IgD-negative memory B cell (primary cell): ENCODE data around the gene XPOT. TPM values are rescaled to one million over a fixed set of nuclear protein-coding genes. Genes with fewer than 3 reads are reported as not detected.
A peak's percentile ranks its signal among the peaks of the same experiment; 100 is the strongest.
"Not testable (repeated sequence)": the region's sequence is repeated elsewhere in the genome, so short reads cannot be mapped to it uniquely, and the experiment has no call there.

Experiments used
- H3K27ac Mint-ChIP-seq, 3 donors: one replicate each; pipeline ENCODE4 v1.8.0; 2020 to 2022; ENCODE audit warnings: mild to moderate bottlenecking in 3 of 3, mixed read lengths in 3 of 3, moderate library complexity in 1 of 3
- H3K27me3 Mint-ChIP-seq: one replicate; pipeline ENCODE4 v1.8.0; 2021; ENCODE audit warnings: mixed read lengths
- H3K36me3 Mint-ChIP-seq: one replicate; pipeline ENCODE4 v1.8.0; 2020; ENCODE audit warnings: mild to moderate bottlenecking, mixed read lengths
- H3K4me1 Mint-ChIP-seq, 3 donors: one replicate each; pipeline ENCODE4 v1.8.0; 2020 to 2022; ENCODE audit warnings: mixed read lengths in 3 of 3, mild to moderate bottlenecking in 1 of 3
- H3K4me3 Mint-ChIP-seq, 4 donors: one replicate each; pipeline ENCODE4 v1.8.0; 2020 to 2022; ENCODE audit warnings: mild to moderate bottlenecking in 4 of 4, mixed read lengths in 4 of 4, moderate library complexity in 3 of 4
- H3K9me3 Mint-ChIP-seq, 3 donors: one replicate each; pipeline ENCODE4 v1.8.0; 2020 to 2021; ENCODE audit warnings: mixed read lengths in 3 of 3, mild to moderate bottlenecking in 1 of 3
- polyA plus RNA-seq: library from polyadenylated mRNA; unstranded; fragments of 300-500 nt; fragmentation: Illumina TruSeq; gene quantifications from one replicate; pipeline ENCODE4 v1.2.3, GENCODE V29; 2021

The XPOT gene
- polyA plus RNA-seq, result 21.3 TPM

GRCh38 chr12:64403707-64404469, at the start of gene XPOT:
Gene XPOT, plus strand, starts transcription at chr12:64404392. Its CDS starts 5,644 bp downstream, at chr12:64410036.
- H3K9me3 Mint-ChIP-seq, result no peaks in the 10 kb centered on the region
- H3K36me3 Mint-ChIP-seq, result no peaks in the 10 kb centered on the region
- peak within 1 kb of the TSS; percentile 96 to 100 (median 98) for H3K4me3 Mint-ChIP-seq
- H3K4me1 Mint-ChIP-seq, result peaks cover 8 to 12% (median 9%) of the 10 kb centered on the region in 3 donors
- peak within 1 kb of the TSS; percentile 78 to 94 (median 93) for H3K27ac Mint-ChIP-seq
- H3K27me3 Mint-ChIP-seq, result no peaks in the 10 kb centered on the region

GRCh38 chr12:64356209-64356608, 48.0 kb upstream of the XPOT start:
- H3K9me3 Mint-ChIP-seq, H3K4me3 Mint-ChIP-seq, H3K27me3 Mint-ChIP-seq, H3K4me1 Mint-ChIP-seq, H3K27ac Mint-ChIP-seq, H3K36me3 Mint-ChIP-seq: not testable (repeated sequence)

- H3K27me3 Mint-ChIP-seq, H3K4me1 Mint-ChIP-seq, H3K36me3 Mint-ChIP-seq, H3K9me3 Mint-ChIP-seq, H3K4me3 Mint-ChIP-seq, H3K27ac Mint-ChIP-seq: not testable (repeated sequence)
Measured at GRCh38 chr12:64361173-64361572, 43.0 kb upstream of the XPOT start.

GRCh38 chr12:64362721-64363305, 41.4 kb upstream of the XPOT start:
- H3K27ac Mint-ChIP-seq, result no peak overlapping the region
- H3K4me1 Mint-ChIP-seq, result no peaks in the 10 kb centered on the region

GRCh38 chr12:64383675-64384074, 20.5 kb upstream of the XPOT start:
- no peak overlapping the region for H3K27ac Mint-ChIP-seq
- H3K27me3 Mint-ChIP-seq, result peaks cover 2% of the 10 kb centered on the region
- H3K9me3 Mint-ChIP-seq, result peaks cover 1 to 13% (median 13%) of the 10 kb centered on the region in 3 donors
- no peak overlapping the region for H3K4me3 Mint-ChIP-seq
- H3K4me1 Mint-ChIP-seq, result no peaks in the 10 kb centered on the region
- no peaks in the 10 kb centered on the region for H3K36me3 Mint-ChIP-seq

More at GRCh38 chr12:64362721-64363305, 41.4 kb upstream of the XPOT start:
- Mint-ChIP-seq H3K4me3 (no peak overlapping the region), H3K9me3 (no peaks in the 10 kb centered on the region), H3K27me3 (peaks cover 1% of the 10 kb centered on the region), H3K36me3 (no peaks in the 10 kb centered on the region)

GRCh38 chr12:64385019-64385418, 19.2 kb upstream of the XPOT start:
- H3K4me3 Mint-ChIP-seq, result no peak overlapping the region
- no peaks in the 10 kb centered on the region for H3K36me3 Mint-ChIP-seq
- H3K27ac Mint-ChIP-seq, result peak overlapping the region in 1 of 3 donors; percentile 59
- H3K27me3 Mint-ChIP-seq, result peaks cover 11% of the 10 kb centered on the region
- no peaks in the 10 kb centered on the region for H3K4me1 Mint-ChIP-seq
- H3K9me3 Mint-ChIP-seq, result peaks cover 1 to 13% (median 11%) of the 10 kb centered on the region in 3 donors

- Mint-ChIP-seq H3K36me3 (no peaks in the 10 kb centered on the region), H3K4me3 (no peak overlapping the region), H3K9me3 (peaks cover 1 to 9% (median 8%) of the 10 kb centered on the region in 3 donors), H3K27ac (peak overlapping the region in 2 of 3 donors; percentile 33 to 59), H3K27me3 (peaks cover 11% of the 10 kb centered on the region), H3K4me1 (no peaks in the 10 kb centered on the region)
Measured at GRCh38 chr12:64385468-64385867, 18.7 kb upstream of the XPOT start.

- no peaks in the 10 kb centered on the region for H3K36me3 Mint-ChIP-seq
- H3K27ac Mint-ChIP-seq, result no peak overlapping the region
- H3K27me3 Mint-ChIP-seq, result peaks cover 18% of the 10 kb centered on the region
- no peaks in the 10 kb centered on the region for H3K4me1 Mint-ChIP-seq
- no peak overlapping the region for H3K4me3 Mint-ChIP-seq
- H3K9me3 Mint-ChIP-seq, result no peaks in the 10 kb centered on the region
Measured at GRCh38 chr12:64387197-64387816, 16.9 kb upstream of the XPOT start.

- Mint-ChIP-seq H3K4me1 (no peaks in the 10 kb centered on the region), H3K27me3 (peaks cover 18% of the 10 kb centered on the region), H3K4me3 (no peak overlapping the region), H3K9me3 (no peaks in the 10 kb centered on the region), H3K27ac (no peak overlapping the region), H3K36me3 (no peaks in the 10 kb centered on the region)
Measured at GRCh38 chr12:64389154-64389553, 15.0 kb upstream of the XPOT start.

- H3K4me3 Mint-ChIP-seq, result peak within 1 kb of the TSS in 2 of 4 donors; percentile 77 to 78
- no peaks in the 10 kb centered on the region for H3K9me3 Mint-ChIP-seq
- no peak within 1 kb of the TSS for H3K27ac Mint-ChIP-seq
- H3K27me3 Mint-ChIP-seq, result peaks cover 19% of the 10 kb centered on the region
- H3K36me3 Mint-ChIP-seq, result no peaks in the 10 kb centered on the region
- H3K4me1 Mint-ChIP-seq, result no peaks in the 10 kb centered on the region
Measured at GRCh38 chr12:64390275-64390851, 13.8 kb upstream of the XPOT start, which contains the start of gene C12orf56. Gene C12orf56, minus strand, starts transcription at chr12:64390758. Its CDS starts 193 bp downstream, at chr12:64390565.

GRCh38 chr12:64392221-64392620, 12.0 kb upstream of the XPOT start:
- H3K4me3 Mint-ChIP-seq, result no peak overlapping the region
- no peaks in the 10 kb centered on the region for H3K36me3 Mint-ChIP-seq
- peaks cover 20% of the 10 kb centered on the region for H3K27me3 Mint-ChIP-seq
- H3K4me1 Mint-ChIP-seq, result no peaks in the 10 kb centered on the region
- no peak overlapping the region for H3K27ac Mint-ChIP-seq
- H3K9me3 Mint-ChIP-seq, result no peaks in the 10 kb centered on the region

GRCh38 chr12:64395739-64396138, 8.5 kb upstream of the XPOT start:
- H3K9me3 Mint-ChIP-seq, result peaks cover 0 to 3% (median 0%) of the 10 kb centered on the region in 3 donors
- H3K4me1 Mint-ChIP-seq, result no peaks in the 10 kb centered on the region
- H3K4me3 Mint-ChIP-seq, result no peak overlapping the region
- H3K27me3 Mint-ChIP-seq, result peaks cover 10% of the 10 kb centered on the region
- H3K36me3 Mint-ChIP-seq, result no peaks in the 10 kb centered on the region
- no peak overlapping the region for H3K27ac Mint-ChIP-seq

GRCh38 chr12:64400041-64400440, 4.2 kb upstream of the XPOT start:
- Mint-ChIP-seq H3K4me1 (peaks cover 0 to 5% (median 4%) of the 10 kb centered on the region in 3 donors), H3K27me3 (peaks cover 2% of the 10 kb centered on the region), H3K36me3 (no peaks in the 10 kb centered on the region), H3K27ac (no peak overlapping the region), H3K4me3 (peak overlapping the region in 2 of 4 donors; percentile 4 to 33), H3K9me3 (peaks cover 0 to 3% (median 0%) of the 10 kb centered on the region in 3 donors)

GRCh38 chr12:64402181-64402580, 2.0 kb upstream of the XPOT start:
- Mint-ChIP-seq H3K27ac (no peak overlapping the region), H3K36me3 (no peaks in the 10 kb centered on the region), H3K4me1 (peaks cover 8 to 12% (median 9%) of the 10 kb centered on the region in 3 donors), H3K27me3 (no peaks in the 10 kb centered on the region), H3K9me3 (peaks cover 0 to 3% (median 0%) of the 10 kb centered on the region in 3 donors), H3K4me3 (peak overlapping the region in 1 of 4 donors; percentile 72)
